ENCODE data around the gene CACNA1H. TPM values are rescaled to one million over a fixed set of nuclear protein-coding genes. Genes with fewer than 3 reads are reported as not detected.
A peak's percentile ranks its signal among the peaks of the same experiment; 100 is the strongest.

Gene CACNA1H
- total RNA-seq, 1 donor from 2014 or later: 9.5 TPM

- H3K9me3 Mint-ChIP-seq: no peaks in the 10 kb centered on the region
- no peaks in the 10 kb centered on the region for H3K27me3 ChIP-seq
- peaks cover 12% of the 10 kb centered on the region for H3K4me1 Mint-ChIP-seq
- no peak overlapping the region for H2AFZ ChIP-seq (replicated peaks)
- H3K27ac Mint-ChIP-seq: no peak overlapping the region
- no peak overlapping the region for H3K4me3 ChIP-seq
- H3K27ac ChIP-seq: no peak overlapping the region
- TF ChIP-seq EZH2phosphoT487 (IDR thresholded peaks at IDR 0.05): no peak
- TF ChIP-seq EZH2 (IDR thresholded peaks at IDR 0.05): no peak
- TF ChIP-seq CTCF (IDR thresholded peaks at IDR 0.05): no peak
- no peaks in the 10 kb centered on the region for H3K9me3 ChIP-seq (ENCODE audit: low read depth)
- H3K36me3 Mint-ChIP-seq: peaks cover 4% of the 10 kb centered on the region
- no peaks in the 10 kb centered on the region for H3F3A ChIP-seq (ENCODE audit: low read depth)
- H3K4me1 ChIP-seq: peaks cover 16% of the 10 kb centered on the region
- no peak for DNase-seq (ENCODE audit: low spot score)
- H3K9ac ChIP-seq: no peak overlapping the region
- no peak overlapping the region for H3K4me2 ChIP-seq
- H3K4me3 Mint-ChIP-seq: no peak overlapping the region
- H3K27me3 Mint-ChIP-seq (ENCODE audit: insufficient read depth, low read depth): peaks cover 2% of the 10 kb centered on the region
- H4K20me1 ChIP-seq (ENCODE audit: low read depth): peaks cover 97% of the 10 kb centered on the region
- H3K79me2 ChIP-seq (ENCODE audit: low read depth): peaks cover 7% of the 10 kb centered on the region
- no peaks in the 10 kb centered on the region for H3K36me3 ChIP-seq
Observed at GRCh38 chr16:1164975-1165374, 12.1 kb downstream of the CACNA1H start.

GRCh38 chr16:1165511-1165910, 12.6 kb downstream of the CACNA1H start:
- peaks cover 14% of the 10 kb centered on the region for H3K4me1 Mint-ChIP-seq
- no peak overlapping the region for H3K27ac ChIP-seq
- no peaks in the 10 kb centered on the region for H3K27me3 ChIP-seq
- peaks cover 12% of the 10 kb centered on the region for H3K79me2 ChIP-seq (ENCODE audit: low read depth)
- H3K9ac ChIP-seq: no peak overlapping the region
- no peaks in the 10 kb centered on the region for H3K9me3 Mint-ChIP-seq
- H3K4me3 ChIP-seq: no peak overlapping the region
- H3F3A ChIP-seq (ENCODE audit: low read depth): no peaks in the 10 kb centered on the region
- H3K4me3 Mint-ChIP-seq: no peak overlapping the region
- no peak overlapping the region for H3K27ac Mint-ChIP-seq
- peaks cover 4% of the 10 kb centered on the region for H3K36me3 Mint-ChIP-seq
- H3K27me3 Mint-ChIP-seq (ENCODE audit: insufficient read depth, low read depth): peaks cover 2% of the 10 kb centered on the region
- H3K4me1 ChIP-seq: peaks cover 21% of the 10 kb centered on the region
- no peaks in the 10 kb centered on the region for H3K36me3 ChIP-seq
- no peak for TF ChIP-seq CTCF (IDR thresholded peaks at IDR 0.05)
- no peak for TF ChIP-seq EZH2phosphoT487 (IDR thresholded peaks at IDR 0.05)
- no peak overlapping the region for H2AFZ ChIP-seq (replicated peaks)
- DNase-seq (ENCODE audit: low spot score): no peak
- H3K4me2 ChIP-seq: no peak overlapping the region
- no peaks in the 10 kb centered on the region for H3K9me3 ChIP-seq (ENCODE audit: low read depth)
- peaks cover 97% of the 10 kb centered on the region for H4K20me1 ChIP-seq (ENCODE audit: low read depth)

- Histone ChIP-seq H2AFZ (replicated peaks) (no peak overlapping the region), H3K4me3 (no peak overlapping the region), H3K36me3 (no peaks in the 10 kb centered on the region), H3K4me2 (peak overlapping the region; percentile 37), H3K9me3 (ENCODE audit: low read depth) (no peaks in the 10 kb centered on the region), H4K20me1 (ENCODE audit: low read depth) (peaks cover 96% of the 10 kb centered on the region), H3K9ac (no peak overlapping the region), H3K4me1 (peaks cover 21% of the 10 kb centered on the region), H3F3A (ENCODE audit: low read depth) (no peaks in the 10 kb centered on the region), H3K79me2 (ENCODE audit: low read depth) (peaks cover 19% of the 10 kb centered on the region), H3K27ac (no peak overlapping the region), H3K27me3 (no peaks in the 10 kb centered on the region)
- peaks cover 16% of the 10 kb centered on the region for H3K4me1 Mint-ChIP-seq
- TF ChIP-seq EZH2 (IDR thresholded peaks at IDR 0.05) (no peak), CTCF (IDR thresholded peaks at IDR 0.05) (no peak), EZH2phosphoT487 (IDR thresholded peaks at IDR 0.05) (no peak)
- no peak overlapping the region for H3K27ac Mint-ChIP-seq
- peaks cover 4% of the 10 kb centered on the region for H3K36me3 Mint-ChIP-seq
- H3K4me3 Mint-ChIP-seq: no peak overlapping the region
- H3K9me3 Mint-ChIP-seq: no peaks in the 10 kb centered on the region
- peaks cover 2% of the 10 kb centered on the region for H3K27me3 Mint-ChIP-seq (ENCODE audit: insufficient read depth, low read depth)
- peak; percentile 95 for DNase-seq (ENCODE audit: low spot score)
Observed at GRCh38 chr16:1167276-1168107, 14.6 kb downstream of the CACNA1H start.
